ENCODE measurements around the gene SSR1.

Gene SSR1

GRCh38 chr6:7312616-7313504, at the start of gene SSR1:
Gene SSR1, minus strand, starts transcription at chr6:7313199. Its CDS starts 79 bp downstream, at chr6:7313120.
- TF ChIP-seq GATA3 (IDR thresholded peaks at IDR 0.05; ENCODE audit: low read depth, low read length) (no peak), GATA2 (IDR thresholded peaks at IDR 0.05; ENCODE audit: low read depth, low read length) (0 out of 2 replicates have a peak, but pooled peaks have one; percentile 4)

GRCh38 chr6:7343546-7344475, 30.8 kb upstream of the SSR1 start:
- TF ChIP-seq GATA3 (IDR thresholded peaks at IDR 0.05; ENCODE audit: low read depth, low read length), result no peak
- TF ChIP-seq GATA2 (IDR thresholded peaks at IDR 0.05; ENCODE audit: low read depth, low read length), result no peak

- no peak for TF ChIP-seq GATA3 (IDR thresholded peaks at IDR 0.05; ENCODE audit: low read depth, low read length)
- TF ChIP-seq GATA2 (IDR thresholded peaks at IDR 0.05; ENCODE audit: low read depth, low read length), result peak; percentile 24; the same call in 1 of the 2 replicates
Observed at GRCh38 chr6:7341989-7342742, 29.2 kb upstream of the SSR1 start.

- no peak for TF ChIP-seq GATA3 (IDR thresholded peaks at IDR 0.05; ENCODE audit: low read depth, low read length)
- no peak for TF ChIP-seq GATA2 (IDR thresholded peaks at IDR 0.05; ENCODE audit: low read depth, low read length)
Observed at GRCh38 chr6:7341271-7341670, 28.3 kb upstream of the SSR1 start.

GRCh38 chr6:7338031-7338430, 25.0 kb upstream of the SSR1 start:
- TF ChIP-seq GATA2 (IDR thresholded peaks at IDR 0.05; ENCODE audit: low read depth, low read length) (no peak), GATA3 (IDR thresholded peaks at IDR 0.05; ENCODE audit: low read depth, low read length) (no peak)

GRCh38 chr6:7335519-7335918, 22.5 kb upstream of the SSR1 start:
- TF ChIP-seq GATA3 (IDR thresholded peaks at IDR 0.05; ENCODE audit: low read depth, low read length) (no peak), GATA2 (IDR thresholded peaks at IDR 0.05; ENCODE audit: low read depth, low read length) (no peak)

GRCh38 chr6:7334685-7335084, 21.7 kb upstream of the SSR1 start:
- TF ChIP-seq GATA2 (IDR thresholded peaks at IDR 0.05; ENCODE audit: low read depth, low read length), result no peak
- TF ChIP-seq GATA3 (IDR thresholded peaks at IDR 0.05; ENCODE audit: low read depth, low read length), result no peak

GRCh38 chr6:7332090-7332745, 19.2 kb upstream of the SSR1 start:
- TF ChIP-seq GATA2 (IDR thresholded peaks at IDR 0.05; ENCODE audit: low read depth, low read length), result no peak
- TF ChIP-seq GATA3 (IDR thresholded peaks at IDR 0.05; ENCODE audit: low read depth, low read length), result no peak

- TF ChIP-seq GATA2 (IDR thresholded peaks at IDR 0.05; ENCODE audit: low read depth, low read length) (no peak), GATA3 (IDR thresholded peaks at IDR 0.05; ENCODE audit: low read depth, low read length) (no peak)
Observed at GRCh38 chr6:7331452-7331851, 18.5 kb upstream of the SSR1 start.

GRCh38 chr6:7328243-7328642, 15.2 kb upstream of the SSR1 start:
- TF ChIP-seq GATA2 (IDR thresholded peaks at IDR 0.05; ENCODE audit: low read depth, low read length) (no peak), GATA3 (IDR thresholded peaks at IDR 0.05; ENCODE audit: low read depth, low read length) (no peak)

GRCh38 chr6:7325750-7326149, 12.8 kb upstream of the SSR1 start:
- no peak for TF ChIP-seq GATA2 (IDR thresholded peaks at IDR 0.05; ENCODE audit: low read depth, low read length)

- TF ChIP-seq GATA2 (IDR thresholded peaks at IDR 0.05; ENCODE audit: low read depth, low read length) (no peak), GATA3 (IDR thresholded peaks at IDR 0.05; ENCODE audit: low read depth, low read length) (no peak)
Observed at GRCh38 chr6:7324520-7324919, 11.5 kb upstream of the SSR1 start.

GRCh38 chr6:7323074-7323473, 10.1 kb upstream of the SSR1 start:
- TF ChIP-seq GATA2 (IDR thresholded peaks at IDR 0.05; ENCODE audit: low read depth, low read length) (no peak), GATA3 (IDR thresholded peaks at IDR 0.05; ENCODE audit: low read depth, low read length) (no peak)
